NCI-H748 (cell line): ENCODE measurements around the gene MARCHF10.
A peak's percentile ranks its signal among the peaks of the same experiment; 100 is the strongest.

ENCODE experiments used
- DNase-seq: peaks from one replicate; lab custom pipeline; 2025; ENCODE audit not compliant: unreplicated experiment; lab: John Stamatoyannopoulos, UW

MARCHF10 gene

GRCh38 chr17:62718429-62718828 lies 89.7 kb downstream of the MARCHF10 start:
- no peak for DNase-seq

GRCh38 chr17:62717889-62718288 lies 90.2 kb downstream of the MARCHF10 start:
- no peak for DNase-seq

GRCh38 chr17:62717589-62717855 lies 90.6 kb downstream of the MARCHF10 start:
- DNase-seq = no peak

GRCh38 chr17:62716834-62717588 lies 91.1 kb downstream of the MARCHF10 start:
- DNase-seq = no peak

GRCh38 chr17:62715882-62716390 lies 92.2 kb downstream of the MARCHF10 start:
- DNase-seq = no peak

- DNase-seq = no peak
Measured at GRCh38 chr17:62714016-62714777, 93.9 kb downstream of the MARCHF10 start.

- DNase-seq = no peak
Measured at GRCh38 chr17:62713086-62713881, 94.8 kb downstream of the MARCHF10 start.

- DNase-seq = no peak
Measured at GRCh38 chr17:62712171-62712581, 95.9 kb downstream of the MARCHF10 start.

- DNase-seq = no peak
Measured at GRCh38 chr17:62708587-62708986, 99.5 kb downstream of the MARCHF10 start.

GRCh38 chr17:62707425-62707739 lies 100.7 kb downstream of the MARCHF10 start:
- no peak for DNase-seq

GRCh38 chr17:62706598-62707424 lies 101.3 kb downstream of the MARCHF10 start:
- no peak for DNase-seq

GRCh38 chr17:62705778-62706597 lies 102.1 kb downstream of the MARCHF10 start:
- peak; percentile 21 for DNase-seq

GRCh38 chr17:62705156-62705777 lies 102.8 kb downstream of the MARCHF10 start:
- peak; percentile 14 for DNase-seq

GRCh38 chr17:62704381-62704971 lies 103.6 kb downstream of the MARCHF10 start:
- peak; percentile 74 for DNase-seq

- DNase-seq = peak; percentile 80
Measured at GRCh38 chr17:62703776-62704380, 104.2 kb downstream of the MARCHF10 start.

GRCh38 chr17:62703261-62703775 lies 104.8 kb downstream of the MARCHF10 start:
- peak; percentile 40 for DNase-seq

GRCh38 chr17:62702746-62703260 lies 105.3 kb downstream of the MARCHF10 start:
- DNase-seq = no peak

- no peak for DNase-seq
Measured at GRCh38 chr17:62701706-62702085, 106.4 kb downstream of the MARCHF10 start.
